GM19239 (cell line): ENCODE results near the gene UGT1A5.

Source experiments
- DNase-seq: peaks from one replicate; pipeline ENCODE4 v3.0.0; 2011; ENCODE audit warnings: low spot score; ENCODE audit not compliant: insufficient read length
- FAIRE-seq: peaks from 2 replicates; lab custom pipeline; 2011; peaks lifted over from hg19 to GRCh38; lab: Jason Lieb, UNC

UGT1A5 gene

DNA sequence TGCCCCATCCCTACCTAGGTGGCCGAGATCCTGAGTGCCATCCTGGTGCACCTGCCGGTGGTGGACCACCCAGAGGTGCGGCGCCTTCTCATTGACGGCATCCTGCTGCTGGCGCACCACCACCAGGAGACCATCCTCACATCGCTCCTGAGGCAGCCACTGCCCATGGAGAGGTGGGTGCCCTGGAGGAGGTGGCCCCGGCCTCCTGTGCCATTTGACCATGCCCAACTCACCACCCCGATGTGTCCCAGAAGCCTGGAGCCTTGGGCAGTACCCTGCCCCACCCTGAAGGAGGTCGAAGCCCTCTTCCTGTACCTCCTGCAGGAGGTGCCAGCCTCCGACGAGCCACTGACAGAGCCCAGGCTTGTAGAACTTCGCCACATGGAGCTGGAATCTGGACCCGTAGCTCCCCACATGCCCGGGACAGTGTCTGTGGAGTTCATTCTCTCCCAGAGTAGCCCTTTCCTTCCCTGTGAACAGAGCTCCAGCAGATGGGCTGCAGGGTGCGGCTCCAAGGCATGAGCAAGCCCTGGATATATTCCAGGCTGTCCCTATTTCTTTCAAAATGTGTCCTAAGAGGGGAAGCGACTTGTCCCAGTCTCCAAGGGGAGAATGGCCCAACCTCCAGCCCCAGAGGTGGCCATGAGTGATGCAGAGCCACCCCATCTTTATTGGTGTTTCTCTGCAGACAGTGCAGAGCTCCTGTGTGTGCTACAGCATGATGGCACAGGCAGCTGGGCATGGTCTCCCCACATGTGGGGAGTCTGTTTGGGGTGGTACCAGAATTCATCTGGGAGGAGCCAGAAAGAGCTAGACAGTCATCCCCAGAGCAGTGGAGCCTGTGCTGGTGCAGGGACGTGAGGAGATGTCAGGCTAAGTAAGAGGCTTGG lies 107.4 kb downstream of the UGT1A5 start:
- no peak for FAIRE-seq

GRCh38 chr2:233820774-233821105 lies 108.0 kb downstream of the UGT1A5 start:
- DNase-seq (no peak), FAIRE-seq (no peak)

More for the DNA sequence above, 107.4 kb downstream of the UGT1A5 start:
- no peak for DNase-seq

DNA sequence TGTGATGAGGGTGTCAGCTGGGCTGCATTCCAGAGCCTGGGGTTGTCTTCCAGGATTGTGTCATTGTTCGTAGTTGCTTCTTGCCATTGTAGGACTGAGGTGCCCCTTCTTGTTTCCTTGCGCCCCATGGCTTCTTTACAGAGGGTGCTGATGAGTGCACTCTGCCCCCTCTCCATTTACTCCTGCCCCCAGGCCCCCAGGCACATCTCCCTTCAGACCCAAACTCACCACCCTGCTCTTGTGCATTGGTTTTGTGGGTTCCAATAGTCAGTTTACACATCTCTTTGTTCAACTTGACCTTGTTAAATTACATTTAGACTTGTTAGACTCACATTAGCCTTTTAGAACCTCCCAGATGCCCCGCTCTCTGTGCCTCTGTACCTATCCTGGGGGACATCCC lies 108.5 kb downstream of the UGT1A5 start:
- DNase-seq (no peak), FAIRE-seq (no peak)

- FAIRE-seq = no peak
- no peak for DNase-seq
These were observed 109.0 kb downstream of the UGT1A5 start for GRCh38 chr2:233821709-233822100.

- DNase-seq = no peak
- no peak for FAIRE-seq
These were observed 109.5 kb downstream of the UGT1A5 start for GRCh38 chr2:233822101-233822771.
